Hematopoietic multipotent progenitor cell treated with erythropoietin and hydrocortisone succinate and interleukin-3 and kit ligand, for 15 days (in vitro differentiated cells): ENCODE measurements around the gene HOXA5.

Experiments used
- DNase-seq: peaks from one replicate; pipeline ENCODE4 v3.0.0-alpha.2; 2015; ENCODE audit warnings: low spot score

Gene HOXA5

DNA sequence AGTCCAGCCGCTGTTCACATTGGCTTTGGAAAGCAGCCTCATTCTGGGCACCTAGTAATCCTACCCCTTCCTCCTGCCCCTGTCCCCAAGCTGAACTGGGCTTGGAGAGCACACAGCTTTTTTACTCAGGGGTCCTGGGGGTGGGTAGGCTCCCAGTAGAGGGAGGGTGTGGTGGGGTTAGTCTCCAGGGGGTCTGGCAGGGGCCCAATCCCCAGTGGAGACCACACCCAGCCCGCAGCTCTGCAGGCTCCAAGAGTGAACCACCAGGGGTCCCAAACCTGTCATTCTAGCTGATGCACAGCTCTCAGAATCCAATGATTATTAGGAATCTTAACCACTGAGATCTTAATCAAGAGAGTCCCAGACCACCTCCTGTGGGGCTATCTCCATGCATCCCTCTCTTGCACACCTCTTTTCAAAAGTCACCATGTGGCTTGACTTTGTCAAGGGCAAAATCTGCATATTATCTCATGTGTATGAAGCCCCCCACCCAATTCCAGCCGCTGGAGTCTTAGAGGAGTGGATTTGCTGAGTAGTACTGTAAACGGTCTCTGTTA, 38.9 kb upstream of the HOXA5 start:
- no peak for DNase-seq

GRCh38 chr7:27181795-27182275, 38.4 kb upstream of the HOXA5 start:
- no peak for DNase-seq

DNA sequence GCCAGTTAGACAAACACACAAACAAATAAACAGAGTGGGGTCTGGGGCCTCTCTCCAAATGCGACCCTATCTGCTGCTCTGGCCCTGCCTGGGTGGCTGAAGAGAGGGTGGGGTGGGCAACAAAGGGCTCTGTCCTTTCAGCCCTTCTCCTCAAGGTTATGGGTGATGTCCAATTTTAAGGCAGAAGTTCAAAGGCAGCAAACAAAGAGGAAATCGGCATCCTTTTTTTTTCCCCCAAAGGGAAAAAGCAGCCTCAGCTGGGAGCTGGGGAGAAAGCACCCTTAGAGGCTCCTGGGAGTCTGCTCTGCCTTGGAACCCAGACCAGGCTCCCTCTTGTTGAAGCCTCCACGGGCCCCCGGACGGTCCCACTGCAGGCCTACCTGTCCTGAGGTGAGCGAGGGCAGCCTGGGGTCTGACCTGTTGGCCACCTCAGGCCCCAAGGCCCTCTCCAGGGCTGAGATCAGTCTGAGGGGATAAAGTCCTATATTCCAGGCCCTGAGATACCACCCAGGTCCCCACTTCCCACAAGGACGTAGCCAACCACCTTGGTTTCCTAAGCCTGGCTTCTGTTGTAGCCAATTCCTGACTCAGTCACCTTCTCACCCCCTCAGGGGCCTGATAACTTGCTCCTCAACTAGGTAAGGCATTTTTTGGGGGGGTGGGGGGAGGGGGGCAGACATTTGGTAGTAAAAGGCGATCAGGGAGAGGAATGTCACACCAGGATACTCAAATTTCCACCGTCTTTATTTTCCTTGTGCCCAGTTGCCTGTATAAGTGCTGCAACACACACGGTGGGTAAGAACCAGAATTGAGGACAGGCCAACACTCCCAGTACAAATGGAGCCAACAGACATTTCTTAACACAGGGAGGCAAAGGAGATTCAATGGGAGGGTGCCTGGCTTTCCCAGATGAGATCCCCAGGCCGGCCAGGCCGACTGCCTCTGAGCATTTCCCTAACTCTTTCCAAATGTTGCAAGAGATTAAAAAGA, 37.2 kb upstream of the HOXA5 start:
- no peak for DNase-seq

GRCh38 chr7:27179503-27180430, 36.3 kb upstream of the HOXA5 start:
- DNase-seq: peak; percentile 42

- no peak for DNase-seq
These were observed 35.5 kb upstream of the HOXA5 start for GRCh38 chr7:27179030-27179429.

DNA sequence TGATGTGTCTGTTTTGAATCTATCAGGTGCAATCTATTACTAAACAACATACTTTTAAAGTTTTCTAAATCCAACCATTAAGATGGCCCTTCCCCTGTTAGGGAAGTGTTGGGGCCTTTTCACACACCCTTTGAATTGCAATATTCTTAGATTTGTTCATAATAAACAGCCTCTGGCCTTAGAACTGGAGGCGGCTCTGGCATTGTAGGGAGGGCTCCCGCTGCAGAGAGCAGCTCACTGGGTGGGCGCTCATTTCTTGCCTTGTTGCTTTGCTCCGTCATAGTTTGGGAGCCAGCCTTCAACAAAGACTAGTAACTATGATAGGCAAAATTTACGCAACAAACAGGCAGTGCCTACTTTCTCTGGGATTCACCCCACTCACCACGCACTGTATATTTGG, 34.9 kb upstream of the HOXA5 start:
- DNase-seq: no peak

DNA sequence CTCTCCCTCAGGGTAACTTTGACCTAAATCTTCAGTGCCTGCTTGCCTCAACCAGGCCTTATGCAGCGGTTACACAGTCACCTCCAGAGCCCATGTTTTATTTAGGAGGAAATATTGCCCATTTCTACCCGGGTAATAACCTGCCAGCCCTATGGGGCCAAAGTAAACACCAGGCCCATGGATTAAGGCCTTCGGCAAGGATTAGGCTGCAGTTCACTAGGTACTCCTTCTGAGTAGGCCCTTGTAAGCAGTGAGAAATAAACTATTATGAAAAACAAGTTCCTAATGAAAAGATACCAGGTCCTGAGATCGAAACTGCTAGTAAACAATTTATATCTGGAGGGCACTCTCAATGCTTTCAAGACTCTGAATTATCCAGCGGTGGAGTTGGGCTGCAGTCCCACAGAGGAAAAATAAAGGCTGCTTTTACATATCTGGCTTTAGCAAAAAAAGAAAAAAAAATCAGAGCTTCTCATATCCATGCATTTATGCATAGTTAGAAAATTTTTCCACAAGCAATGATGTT, 34.4 kb upstream of the HOXA5 start:
- DNase-seq: no peak

DNA sequence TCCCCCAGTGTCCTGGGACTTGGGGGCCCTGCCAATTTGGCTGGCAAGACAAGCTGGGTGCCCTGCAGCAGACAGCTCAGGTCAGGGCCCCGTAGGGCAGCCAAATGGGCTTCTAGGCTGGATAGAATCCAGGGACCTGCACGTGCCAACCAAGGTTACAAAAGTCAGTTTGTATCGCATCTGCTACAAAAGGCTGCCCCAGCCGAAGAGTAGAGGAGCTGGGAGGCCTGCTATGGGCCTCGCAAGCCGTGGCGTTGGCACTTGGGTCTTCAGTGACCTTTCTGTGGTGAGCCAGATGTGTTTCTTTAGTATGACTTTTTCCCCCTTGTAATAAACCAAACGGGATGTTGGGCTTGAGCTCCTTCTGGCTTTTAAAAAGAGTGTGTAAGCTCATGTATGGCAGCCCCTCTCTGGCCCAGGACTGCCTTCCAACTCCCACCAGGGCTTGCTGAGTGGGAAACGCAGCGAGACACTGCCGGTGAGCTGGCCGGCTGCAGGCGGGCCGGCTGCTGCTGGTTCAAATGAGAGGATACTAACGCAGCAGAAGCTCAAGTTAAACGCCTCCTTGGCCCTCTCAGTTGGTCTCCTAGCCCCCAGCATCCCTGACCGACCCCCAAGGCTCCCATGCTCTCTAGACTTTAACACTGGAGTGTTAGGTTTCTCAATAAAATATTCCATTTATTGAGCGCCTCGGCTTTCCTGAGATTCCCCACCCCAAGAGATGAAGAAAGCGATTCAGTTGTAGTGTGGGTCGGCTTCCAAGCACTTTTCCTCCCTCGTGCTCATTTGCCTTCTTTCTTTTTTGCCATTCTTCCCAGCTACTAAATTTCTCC, 33.7 kb upstream of the HOXA5 start:
- no peak for DNase-seq

GRCh38 chr7:27176524-27176845, 33.0 kb upstream of the HOXA5 start:
- no peak for DNase-seq

DNA sequence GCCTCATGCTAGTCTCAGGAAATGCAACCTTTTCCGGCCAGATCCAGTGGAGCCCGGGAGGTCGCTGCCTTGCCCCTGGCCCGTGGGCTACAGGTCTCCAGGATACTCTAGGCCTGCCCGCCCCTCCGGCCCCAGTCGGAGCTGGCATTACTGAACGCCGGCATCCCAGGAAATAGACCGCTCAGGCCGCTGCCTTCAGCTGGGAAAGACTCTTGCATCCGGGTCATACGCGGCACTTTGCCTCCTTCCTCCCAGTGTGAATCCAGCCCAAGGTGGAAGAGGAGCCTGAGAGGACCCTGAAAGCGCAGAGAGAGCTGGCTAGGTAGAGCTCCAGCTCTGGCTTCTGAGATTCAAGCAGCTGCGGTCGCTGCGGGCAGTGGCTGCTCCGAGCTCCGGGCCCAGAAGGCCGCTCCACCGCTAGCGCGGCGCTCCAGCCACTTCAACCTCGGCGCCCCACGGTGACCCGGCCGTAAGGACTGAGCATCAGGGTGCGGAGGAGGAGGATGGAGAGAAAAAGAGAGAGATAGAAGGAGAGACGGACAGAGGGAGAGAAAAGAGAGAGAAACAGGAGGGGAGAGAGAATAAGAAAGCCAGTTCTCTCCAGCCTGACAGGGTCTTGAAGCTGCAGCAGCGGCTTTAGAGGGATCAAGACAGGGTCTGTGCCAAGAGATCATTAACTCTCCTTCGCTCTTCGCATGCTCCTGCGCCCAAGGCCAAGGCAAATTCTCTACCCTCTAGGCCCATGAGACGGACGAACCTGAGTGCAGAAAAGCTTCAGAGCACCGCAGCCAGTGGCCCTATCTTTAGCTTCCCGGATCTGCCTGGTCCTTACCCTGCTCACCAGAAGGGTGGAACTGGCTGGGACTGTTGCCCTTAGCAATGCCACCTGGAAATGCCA, 32.4 kb upstream of the HOXA5 start:
- no peak for DNase-seq

GRCh38 chr7:27174874-27175625, 31.6 kb upstream of the HOXA5 start:
- DNase-seq: no peak

GRCh38 chr7:27173956-27174873, 30.7 kb upstream of the HOXA5 start, which contains the start of gene HOXA10:
Gene HOXA10 (minus strand): TSS chr7:27174320. CDS start chr7:27174306, 14 bp downstream.
- no peak for DNase-seq

- no peak for DNase-seq
These were observed 30.1 kb upstream of the HOXA5 start for GRCh38 chr7:27173511-27173955.

DNA sequence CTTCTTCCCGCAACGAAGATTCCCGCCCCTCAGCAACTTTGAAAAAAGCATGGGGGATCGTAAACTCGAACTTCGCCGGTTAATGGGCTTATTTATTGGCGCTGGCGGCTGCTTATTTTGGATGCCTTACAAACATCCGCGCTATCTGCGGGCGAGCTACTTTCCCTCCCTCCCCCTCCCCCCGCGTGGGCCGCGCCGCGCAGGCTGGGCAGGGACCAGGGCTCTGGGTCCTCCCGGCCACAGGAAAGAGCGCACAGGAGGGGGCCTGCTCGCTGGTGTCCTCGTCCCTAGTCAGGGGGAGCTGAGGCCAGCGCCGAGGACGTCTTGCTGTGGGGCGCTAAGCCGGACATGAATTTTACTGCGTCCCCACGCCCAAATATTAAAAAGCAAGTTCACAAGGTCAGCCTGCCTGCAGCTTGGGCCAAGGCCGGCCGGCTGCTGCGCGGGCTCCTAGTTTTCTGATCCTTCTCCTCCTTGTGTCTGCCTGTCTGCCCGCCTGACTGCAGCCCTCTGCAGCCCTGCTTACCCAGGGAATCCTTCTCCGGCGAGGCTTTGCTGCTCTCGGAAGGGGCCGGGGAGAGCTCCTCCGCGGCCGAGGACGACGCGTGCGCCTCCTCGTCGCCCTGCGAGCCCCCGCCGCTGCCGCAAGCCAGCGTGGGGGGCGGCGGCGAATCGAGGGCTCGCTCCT, 29.5 kb upstream of the HOXA5 start:
- no peak for DNase-seq

DNA sequence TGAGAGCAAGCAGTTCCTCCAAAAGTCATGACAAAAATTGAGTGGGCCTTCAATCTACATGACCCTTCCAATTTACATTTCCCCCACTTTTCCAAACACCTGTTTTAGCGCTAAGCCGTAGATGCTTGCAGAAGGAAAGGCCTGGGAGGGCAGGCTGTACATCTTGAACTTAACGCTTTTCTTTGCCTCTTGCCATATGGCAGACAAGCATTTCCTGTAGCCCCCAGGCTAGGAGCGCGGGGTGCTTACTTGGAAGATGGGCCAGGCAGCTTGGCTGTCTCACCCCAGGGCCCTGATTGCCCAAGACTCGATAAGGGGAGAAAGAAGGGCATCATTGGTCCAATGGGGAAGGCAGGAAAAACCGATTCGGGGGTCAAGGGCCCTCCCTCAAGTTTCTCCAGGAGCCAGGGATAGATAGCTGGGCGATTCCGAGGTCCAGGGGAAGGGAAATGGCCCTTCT, 28.9 kb upstream of the HOXA5 start:
- no peak for DNase-seq

DNA sequence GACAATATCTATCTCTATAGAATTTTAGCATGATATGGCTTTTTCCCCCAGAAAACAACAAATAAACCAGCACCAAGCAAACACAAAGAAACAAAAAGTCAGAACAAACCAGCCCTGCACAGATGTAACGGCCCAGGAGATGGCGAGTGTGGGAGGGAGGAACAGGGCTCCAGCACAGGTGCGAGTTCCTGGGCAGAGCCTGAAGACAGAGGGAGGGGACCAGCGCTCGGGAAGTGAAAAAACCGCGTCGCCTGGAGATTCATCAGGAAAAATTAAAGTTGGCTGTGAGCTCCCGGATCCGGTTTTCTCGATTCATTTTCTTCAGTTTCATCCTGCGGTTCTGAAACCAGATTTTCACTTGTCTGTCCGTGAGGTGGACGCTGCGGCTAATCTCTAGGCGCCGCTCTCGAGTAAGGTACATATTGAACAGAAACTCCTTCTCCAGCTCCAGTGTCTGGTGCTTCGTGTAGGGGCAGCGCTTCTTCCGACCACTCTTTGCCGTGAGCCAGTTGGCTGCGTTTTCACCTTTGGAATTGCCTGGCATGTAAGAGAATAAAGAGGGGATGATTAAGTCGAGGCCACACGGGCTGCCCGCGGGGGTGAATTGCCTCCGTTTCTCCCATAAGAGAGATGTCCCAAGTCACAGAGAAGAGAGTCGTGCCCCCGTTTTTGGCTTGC, 28.3 kb upstream of the HOXA5 start:
- DNase-seq: no peak

DNA sequence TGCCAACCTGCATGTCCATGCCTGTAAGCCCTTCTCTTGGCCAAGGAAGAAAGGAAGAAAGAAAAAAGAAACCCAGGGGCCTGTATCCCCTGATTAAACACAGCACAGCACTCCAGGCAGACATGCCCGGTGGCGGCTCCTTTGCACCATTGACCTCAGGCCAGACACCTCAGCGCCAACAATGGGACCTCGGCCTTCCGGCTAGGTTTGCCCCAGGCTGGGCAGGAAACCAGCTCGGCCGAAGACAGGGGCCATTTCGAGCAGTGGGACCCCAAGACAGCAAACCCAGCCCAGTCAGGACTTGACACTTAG, 27.8 kb upstream of the HOXA5 start:
- DNase-seq: no peak
